Measurements from ENCODE around the gene SESN1. TPM values are rescaled to one million over a fixed set of nuclear protein-coding genes. Genes with fewer than 3 reads are reported as not detected.
A peak's percentile ranks its signal among the peaks of the same experiment; 100 is the strongest.

SESN1 gene
- total and polyA plus RNA-seq, 3 donors from 2014 or later = 82.0 to 152 (median 132) TPM

GRCh38 chr6:109052018-109052651 is 42.5 kb downstream of the SESN1 start:
- Histone ChIP-seq H3K4me1 (peaks cover 29% of the 10 kb centered on the region), H3K9me3 (no peaks in the 10 kb centered on the region), H3K36me3 (ENCODE audit: low read depth, missing control alignments) (no peaks in the 10 kb centered on the region), H3K4me3 (no peak overlapping the region), H3K27me3 (no peaks in the 10 kb centered on the region), H3K27ac (peak overlapping the region; percentile 60 to 79)
- DNase-seq = no peak
- intact Hi-C loops (cut with DNase I; ENCODE audit: low total_unique reads) = no loop called here
- TF ChIP-seq POLR2A (IDR thresholded peaks at IDR 0.05) (no peak), CTCF (IDR thresholded peaks at IDR 0.05) (no peak)

GRCh38 chr6:109051301-109052017 is 43.2 kb downstream of the SESN1 start:
- TF ChIP-seq CTCF (IDR thresholded peaks at IDR 0.05) (no peak), POLR2A (IDR thresholded peaks at IDR 0.05) (no peak)
- intact Hi-C loops (cut with DNase I; ENCODE audit: low total_unique reads) = no loop called here
- H3K36me3 ChIP-seq (ENCODE audit: low read depth, missing control alignments) = no peaks in the 10 kb centered on the region
- DNase-seq = no peak
- no peak overlapping the region for H3K4me3 ChIP-seq
- no peaks in the 10 kb centered on the region for H3K27me3 ChIP-seq
- H3K9me3 ChIP-seq = no peaks in the 10 kb centered on the region
- peaks cover 23% of the 10 kb centered on the region for H3K4me1 ChIP-seq
- peak overlapping the region; percentile 60 to 79 for H3K27ac ChIP-seq
- 61 to 69% methylated on average over 1 of the region's 1 CpG for WGBS, 2 donors

- no peaks in the 10 kb centered on the region for H3K27me3 ChIP-seq
- TF ChIP-seq CTCF (IDR thresholded peaks at IDR 0.05) = no peak
- no peak for TF ChIP-seq POLR2A (IDR thresholded peaks at IDR 0.05)
- H3K9me3 ChIP-seq = no peaks in the 10 kb centered on the region
- H3K4me3 ChIP-seq = no peak overlapping the region
- peaks cover 23% of the 10 kb centered on the region for H3K4me1 ChIP-seq
- 62 to 71% methylated on average over 1 of the region's 1 CpG for WGBS, 2 donors
- H3K27ac ChIP-seq = peak overlapping the region; percentile 49 to 79
- intact Hi-C loops (cut with DNase I; ENCODE audit: low total_unique reads) = no loop called here
- H3K36me3 ChIP-seq (ENCODE audit: low read depth, missing control alignments) = no peaks in the 10 kb centered on the region
- DNase-seq = no peak
These were observed 44.1 kb downstream of the SESN1 start for GRCh38 chr6:109050447-109051102.

- intact Hi-C loops (cut with DNase I; ENCODE audit: low total_unique reads) = no loop called here
- no peak overlapping the region for H3K4me3 ChIP-seq
- no peaks in the 10 kb centered on the region for H3K9me3 ChIP-seq
- WGBS, 2 donors = 71 to 75% methylated on average over 2 of the region's 2 CpGs
- H3K4me1 ChIP-seq = peaks cover 23% of the 10 kb centered on the region
- DNase-seq = no peak
- no peaks in the 10 kb centered on the region for H3K27me3 ChIP-seq
- TF ChIP-seq POLR2A (IDR thresholded peaks at IDR 0.05) = no peak
- TF ChIP-seq CTCF (IDR thresholded peaks at IDR 0.05) = no peak
- H3K36me3 ChIP-seq (ENCODE audit: low read depth, missing control alignments) = no peaks in the 10 kb centered on the region
- peak overlapping the region; percentile 49 to 79 for H3K27ac ChIP-seq
These were observed 44.6 kb downstream of the SESN1 start for GRCh38 chr6:109050012-109050411.
